B cell (primary cell): Measurements from ENCODE around the gene IL9. TPM values are rescaled to one million over a fixed set of nuclear protein-coding genes. Genes with fewer than 3 reads are reported as not detected.

Experiments
- ATAC-seq: fragments of 200-7000 bp; cut with Tn5 transposase; one replicate; pipeline ENCODE4 v1.10.0; 2021; ENCODE audit warnings: low read depth, mild to moderate bottlenecking, moderate number of reproducible peaks, moderate library complexity
- CTCF ChIA-PET: fragments of 350-600 bp; sonication (Branson Sonifier 250); formaldehyde crosslinking; loops from one replicate; lab custom pipeline; 2021; ENCODE audit warnings: antibody characterized with exemption, inconsistent platforms; lab: Charles Lee
- POLR2A ChIA-PET: fragments of 350-600 bp; sonication (Branson Sonifier 250); formaldehyde crosslinking; loops from one replicate; lab custom pipeline; 2021; ENCODE audit warnings: antibody characterized with exemption; lab: Charles Lee
- DNase-seq: peaks from one replicate; pipeline ENCODE4 v3.0.0; 2013
- H2AFZ ChIP-seq: 2 replicates; pipeline ENCODE4 v1.6.1; 2012; ENCODE audit warnings: mild to moderate bottlenecking, low read depth, low read length; ENCODE audit not compliant: insufficient read depth, poor library complexity, severe bottlenecking
- H3K27ac ChIP-seq, 2 donors: 1 replicate in 1 of 2; 2 replicates in 1 of 2; pipeline ENCODE4 v1.5.1; 2012 to 2013; ENCODE audit warnings: low read length in 2 of 2, mild to moderate bottlenecking in 2 of 2, moderate library complexity in 1 of 2
- H3K27me3 ChIP-seq, 4 experiments: fragments of 200-600 bp in 1 of 4; sonication (generic) in 1 of 4; replicated peaks in 1 of 4; 1 replicate in 2 of 4; 2 replicates in 2 of 4; pipeline versions ENCODE4 v1.6.1 to v1.7.0; 2013 to 2016; ENCODE audit warnings: low read length in 3 of 4, mild to moderate bottlenecking in 2 of 4, mixed read lengths in 1 of 4, moderate library complexity in 1 of 4; ENCODE audit not compliant: insufficient read depth in 4 of 4, control insufficient read depth in 3 of 4; ENCODE audit errors: control extremely low read depth in 1 of 4
- H3K36me3 ChIP-seq, 2 experiments: replicated peaks in 1 of 2; 1 replicate in 1 of 2; 2 replicates in 1 of 2; pipeline versions ENCODE4 v1.6.1 to v1.7.1; 2013; ENCODE audit warnings: low read length in 1 of 2; ENCODE audit not compliant: insufficient read depth in 2 of 2, control insufficient read depth in 1 of 2; ENCODE audit errors: control extremely low read depth in 1 of 2, extremely low read depth in 1 of 2
- H3K4me1 ChIP-seq, 2 donors: fragments of 200-600 bp in 1 of 2; sonication (generic) in 1 of 2; 1 replicate in 1 of 2; 2 replicates in 1 of 2; pipeline versions ENCODE4 v1.5.1 to v1.6.1; 2013 to 2017; ENCODE audit warnings: low read length in 2 of 2; ENCODE audit not compliant: control insufficient read depth in 2 of 2, insufficient read depth in 2 of 2
- H3K4me2 ChIP-seq: replicated peaks from 2 replicates; pipeline ENCODE3; 2012; ENCODE audit warnings: mild to moderate bottlenecking, low read depth, low read length; ENCODE audit not compliant: poor library complexity, severe bottlenecking
- H3K4me3 ChIP-seq, 5 experiments: fragments of 200-600 bp in 1 of 5; sonication (generic) in 1 of 5; 1 replicate in 3 of 5; 2 replicates in 2 of 5; pipeline versions ENCODE4 v1.5.1 to v1.7.0; 2011 to 2016; ENCODE audit warnings: low read length in 4 of 5, mild to moderate bottlenecking in 4 of 5, low read depth in 2 of 5, control low read depth in 1 of 5, moderate library complexity in 1 of 5; ENCODE audit not compliant: insufficient read depth in 1 of 5; ENCODE audit errors: control extremely low read depth in 1 of 5, extremely low read depth in 1 of 5
- H3K79me2 ChIP-seq: fragments of 200-600 bp; sonication (generic); one replicate; pipeline ENCODE4 v1.6.0; 2016; ENCODE audit warnings: low read length; ENCODE audit not compliant: control insufficient read depth, insufficient read depth
- H3K9ac ChIP-seq: fragments of 200-600 bp; sonication (generic); 2 replicates; pipeline ENCODE4 v1.6.1; 2017; ENCODE audit warnings: mild to moderate bottlenecking, low read length, moderate library complexity
- H3K9me3 ChIP-seq, 3 donors: one replicate each; pipeline versions ENCODE4 v1.6.1 to v1.7.1; 2013; ENCODE audit warnings: low read length in 2 of 3; ENCODE audit not compliant: control insufficient read depth in 2 of 3, insufficient read depth in 1 of 3; ENCODE audit errors: control extremely low read depth in 1 of 3
- H4K20me1 ChIP-seq: 2 replicates; pipeline ENCODE4 v1.6.0; 2012; ENCODE audit warnings: mild to moderate bottlenecking, low read length; ENCODE audit not compliant: insufficient read depth, control insufficient read depth, poor library complexity, severe bottlenecking
- H3K27ac Mint-ChIP-seq: one replicate; pipeline ENCODE4 v1.8.0; 2021; ENCODE audit warnings: mixed read lengths
- H3K27me3 Mint-ChIP-seq: one replicate; pipeline ENCODE4 v1.8.0; 2021; ENCODE audit warnings: mixed read lengths
- H3K4me1 Mint-ChIP-seq: one replicate; pipeline ENCODE4 v1.8.0; 2021; ENCODE audit warnings: mixed read lengths
- H3K4me3 Mint-ChIP-seq: one replicate; pipeline ENCODE4 v1.8.0; 2021; ENCODE audit warnings: mixed read lengths
- H3K9me3 Mint-ChIP-seq: one replicate; pipeline ENCODE4 v1.8.0; 2022; ENCODE audit warnings: mixed read lengths; ENCODE audit not compliant: insufficient read depth
- EZH2 ChIP-seq: IDR thresholded peaks from 2 replicates; pipeline ENCODE4 v1.6.1; 2012; ENCODE audit warnings: borderline replicate concordance, low read depth, mild to moderate bottlenecking, moderate library complexity, low read length; ENCODE audit not compliant: insufficient read depth, poor library complexity, severe bottlenecking
- WGBS: methylation state at CpG from one replicate; pipeline ENCODE4 v1.1.5; 2013; ENCODE audit warnings: missing lambda C conversion rate; ENCODE audit not compliant: insufficient coverage; 5-methylcytosine and 5-hydroxymethylcytosine counted together
- intact Hi-C: fragments of 100-400 bp; cut with micrococcal nuclease; formaldehyde crosslinking; loops from one replicate; pipeline ENCODE4 v1.10.0; 2022
- polyA plus RNA-seq: library from polyadenylated mRNA; depleted of rRNA; stranded (reverse); fragments of >200 nt; gene quantifications from 2 replicates; pipeline ENCODE4 v1.2.3, GENCODE V29; 2012
- total RNA-seq, 2 donors: library from RNA; stranded (reverse); fragments of 120-200 nt in 1 of 2; gene quantifications; 1 replicate in 1 of 2; 2 replicates in 1 of 2; pipeline versions ENCODE4 v1.2.3 to v1.2.4, GENCODE V29; 2013 to 2022
- TF ChIP-seq, protein P1 (sequence below): fragments of 200-600 bp; IDR thresholded peaks from one replicate; pipeline ENCODE4 v1.8.0; 2022; ENCODE audit warnings: antibody characterized with exemption, mild to moderate bottlenecking

Gene IL9
- total and polyA plus RNA-seq, 2 donors (not counting 1 experiment from before 2014, with no cell fraction given) = not detected

DNA sequence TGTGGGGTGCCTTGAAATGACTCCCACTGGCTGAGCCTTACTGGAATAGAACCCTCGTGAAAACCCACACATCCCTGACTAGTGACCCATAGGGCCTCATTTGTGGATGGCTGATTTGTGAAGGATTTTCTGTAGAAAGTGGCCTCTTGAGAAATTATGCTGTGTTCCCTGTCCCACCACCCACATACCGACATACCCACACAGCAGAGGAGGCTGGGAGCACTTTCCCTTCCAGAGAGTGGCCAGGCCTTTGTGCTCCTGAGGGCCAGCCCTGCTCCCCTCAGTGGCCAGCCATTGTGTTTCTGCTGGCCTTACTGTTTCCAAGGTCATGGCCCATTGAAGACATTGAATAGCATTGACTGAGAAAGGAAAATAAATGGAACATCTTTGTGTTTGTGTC lies 29.6 kb downstream of the IL9 start:
- Histone ChIP-seq H3K9ac (no peak overlapping the region), H2AFZ (no peak overlapping the region), H3K4me2 (no peak overlapping the region), H3K4me1 (no peaks in the 10 kb centered on the region), H3K9me3 (peaks cover 0 to 5% (median 0%) of the 10 kb centered on the region in 3 donors), H3K27ac (no peak overlapping the region), H4K20me1 (no peaks in the 10 kb centered on the region), H3K27me3 (no peaks in the 10 kb centered on the region), H3K79me2 (no peaks in the 10 kb centered on the region), H3K36me3 (no peaks in the 10 kb centered on the region), H3K4me3 (no peak overlapping the region)
- DNase-seq (no peak), ATAC-seq (no peak)
- H3K27ac Mint-ChIP-seq = no peak overlapping the region
- TF ChIP-seq EZH2 = no peak
- TF ChIP-seq, protein P1, sequence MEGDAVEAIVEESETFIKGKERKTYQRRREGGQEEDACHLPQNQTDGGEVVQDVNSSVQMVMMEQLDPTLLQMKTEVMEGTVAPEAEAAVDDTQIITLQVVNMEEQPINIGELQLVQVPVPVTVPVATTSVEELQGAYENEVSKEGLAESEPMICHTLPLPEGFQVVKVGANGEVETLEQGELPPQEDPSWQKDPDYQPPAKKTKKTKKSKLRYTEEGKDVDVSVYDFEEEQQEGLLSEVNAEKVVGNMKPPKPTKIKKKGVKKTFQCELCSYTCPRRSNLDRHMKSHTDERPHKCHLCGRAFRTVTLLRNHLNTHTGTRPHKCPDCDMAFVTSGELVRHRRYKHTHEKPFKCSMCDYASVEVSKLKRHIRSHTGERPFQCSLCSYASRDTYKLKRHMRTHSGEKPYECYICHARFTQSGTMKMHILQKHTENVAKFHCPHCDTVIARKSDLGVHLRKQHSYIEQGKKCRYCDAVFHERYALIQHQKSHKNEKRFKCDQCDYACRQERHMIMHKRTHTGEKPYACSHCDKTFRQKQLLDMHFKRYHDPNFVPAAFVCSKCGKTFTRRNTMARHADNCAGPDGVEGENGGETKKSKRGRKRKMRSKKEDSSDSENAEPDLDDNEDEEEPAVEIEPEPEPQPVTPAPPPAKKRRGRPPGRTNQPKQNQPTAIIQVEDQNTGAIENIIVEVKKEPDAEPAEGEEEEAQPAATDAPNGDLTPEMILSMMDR = no peak
- intact Hi-C loops = no loop called here
- no peak overlapping the region for H3K4me3 Mint-ChIP-seq
- POLR2A ChIA-PET = no interaction called here
- CTCF ChIA-PET = no interaction called here
- no peaks in the 10 kb centered on the region for H3K4me1 Mint-ChIP-seq
- no peaks in the 10 kb centered on the region for H3K27me3 Mint-ChIP-seq
- H3K9me3 Mint-ChIP-seq = no peaks in the 10 kb centered on the region
- 100% methylated on average over 1 of the region's 2 CpGs for WGBS

- Histone ChIP-seq H3K27me3 (no peaks in the 10 kb centered on the region), H3K36me3 (no peaks in the 10 kb centered on the region), H4K20me1 (no peaks in the 10 kb centered on the region), H3K27ac (no peak overlapping the region), H3K4me1 (no peaks in the 10 kb centered on the region), H3K9ac (no peak overlapping the region), H3K79me2 (no peaks in the 10 kb centered on the region), H3K9me3 (peaks cover 0 to 5% (median 0%) of the 10 kb centered on the region in 3 donors), H3K4me2 (no peak overlapping the region), H3K4me3 (no peak overlapping the region), H2AFZ (no peak overlapping the region)
- WGBS = 69% methylated on average over 3 of the region's 3 CpGs
- CTCF ChIA-PET = no interaction called here
- TF ChIP-seq EZH2 = no peak
- TF ChIP-seq, protein P1 = no peak
- POLR2A ChIA-PET = no interaction called here
- intact Hi-C loops = no loop called here
- H3K4me1 Mint-ChIP-seq = no peaks in the 10 kb centered on the region
- no peak overlapping the region for H3K4me3 Mint-ChIP-seq
- no peaks in the 10 kb centered on the region for H3K9me3 Mint-ChIP-seq
- no peak overlapping the region for H3K27ac Mint-ChIP-seq
- DNase-seq = no peak
- ATAC-seq = no peak
- H3K27me3 Mint-ChIP-seq = no peaks in the 10 kb centered on the region
Observed at GRCh38 chr5:135864503-135865435, 30.9 kb downstream of the IL9 start.
